HepG2 (cell line): Measurements from ENCODE around the gene VKORC1. TPM values are rescaled to one million over a fixed set of nuclear protein-coding genes. Genes with fewer than 3 reads are reported as not detected.

Experiments
- AGO2 ChIP-seq: fragments of 200-400 bp; formaldehyde crosslinking; optimal IDR thresholded peaks from 2 replicates; pipeline ENCODE3; 2017; ENCODE audit warnings: mild to moderate bottlenecking, low read depth, low read length, moderate library complexity
- CREB1 ChIP-seq, 2 experiments: fragments of 450-650 bp in 1 of 2; IDR thresholded peaks; 2 replicates each; pipeline ENCODE4 v1.6.1; 2016 to 2017; ENCODE audit warnings: control low read depth in 1 of 2, mild to moderate bottlenecking in 1 of 2, missing compliant biosample characterization in 1 of 2, missing genetic modification characterization in 1 of 2
- EZH2 ChIP-seq: conservative IDR thresholded peaks from 2 replicates; pipeline ENCODE4 v1.6.1; 2012; ENCODE audit warnings: mild to moderate bottlenecking, low read depth, low read length, moderate library complexity
- GABPA ChIP-seq, 2 experiments: IDR thresholded peaks; 2 replicates each; pipeline ENCODE4 v1.6.1; 2011 to 2016; ENCODE audit warnings: low read depth in 2 of 2, low read length in 1 of 2, missing biosample characterization in 1 of 2, missing genetic modification characterization in 1 of 2
- GATAD2A ChIP-seq: IDR thresholded peaks from 2 replicates; pipeline ENCODE4 v1.6.1; 2016
- HOXA3 ChIP-seq: sonication (generic); formaldehyde crosslinking; IDR thresholded peaks from 2 replicates; pipeline ENCODE4 v1.5.0; 2020; ENCODE audit warnings: missing genetic modification reagents
- IRF1 ChIP-seq: sonication (generic); formaldehyde crosslinking; IDR thresholded peaks from 2 replicates; pipeline ENCODE4 v1.4.0; 2020; ENCODE audit warnings: low read depth, mild to moderate bottlenecking, missing genetic modification reagents
- KMT2A ChIP-seq: sonication (generic); formaldehyde crosslinking; IDR thresholded peaks from 2 replicates; pipeline ENCODE4 v1.4.0; 2020; ENCODE audit warnings: missing genetic modification reagents
- MTA1 ChIP-seq: sonication (generic); formaldehyde crosslinking; IDR thresholded peaks from 2 replicates; pipeline ENCODE4 v1.4.0; 2020; ENCODE audit warnings: missing genetic modification reagents, mild to moderate bottlenecking, borderline replicate concordance
- MXI1 ChIP-seq: IDR thresholded peaks from 3 replicates; pipeline ENCODE4 v1.6.1; 2012; ENCODE audit warnings: low read depth, low read length, inconsistent platforms, borderline replicate concordance
- NAIF1 ChIP-seq: sonication (generic); formaldehyde crosslinking; IDR thresholded peaks from 2 replicates; pipeline ENCODE4 v1.5.0; 2020; ENCODE audit warnings: mild to moderate bottlenecking, missing genetic modification reagents, borderline replicate concordance
- PRDM4 ChIP-seq: sonication (generic); formaldehyde crosslinking; IDR thresholded peaks from 2 replicates; pipeline ENCODE4 v1.9.0; 2021; ENCODE audit warnings: missing genetic modification reagents, borderline replicate concordance
- SRSF4 ChIP-seq: fragments of 200-400 bp; formaldehyde crosslinking; IDR thresholded peaks from one replicate; pipeline ENCODE4 v1.6.1; 2018; ENCODE audit warnings: mild to moderate bottlenecking, low read depth, low read length, moderate library complexity; ENCODE audit not compliant: poor library complexity, severe bottlenecking
- STAG1 ChIP-seq: sonication (generic); formaldehyde crosslinking; IDR thresholded peaks from 2 replicates; pipeline ENCODE4 v1.4.0; 2020; ENCODE audit warnings: missing genetic modification reagents
- TEAD3 ChIP-seq: optimal IDR thresholded peaks from 2 replicates; pipeline ENCODE3; 2016; ENCODE audit warnings: borderline replicate concordance
- TRIM24 ChIP-seq: sonication (generic); formaldehyde crosslinking; IDR thresholded peaks from 2 replicates; pipeline ENCODE4 v1.8.0; 2022; ENCODE audit warnings: mild to moderate bottlenecking, missing genetic modification reagents
- ZBTB49 ChIP-seq: sonication (generic); formaldehyde crosslinking; IDR thresholded peaks from 2 replicates; pipeline ENCODE4 v1.4.0; 2020; ENCODE audit warnings: missing genetic modification reagents, borderline replicate concordance
- ZEB1 ChIP-seq: IDR thresholded peaks from 2 replicates; pipeline ENCODE4 v1.6.1; 2012; ENCODE audit warnings: mild to moderate bottlenecking, low read depth, inconsistent platforms; ENCODE audit not compliant: insufficient replicate concordance
- ZNF33B ChIP-seq: sonication (generic); formaldehyde crosslinking; IDR thresholded peaks from 2 replicates; pipeline ENCODE4 v1.5.1; 2020; ENCODE audit warnings: mild to moderate bottlenecking, missing genetic modification reagents
- ZNF44 ChIP-seq: sonication (generic); formaldehyde crosslinking; IDR thresholded peaks from 2 replicates; pipeline ENCODE4 v1.5.1; 2020; ENCODE audit warnings: mild to moderate bottlenecking, missing genetic modification reagents
- ZNF512 ChIP-seq: sonication (generic); formaldehyde crosslinking; IDR thresholded peaks from 2 replicates; pipeline ENCODE4 v1.4.0; 2020; ENCODE audit warnings: mild to moderate bottlenecking, missing genetic modification reagents
- ZNF740 ChIP-seq: sonication (generic); formaldehyde crosslinking; IDR thresholded peaks from 2 replicates; pipeline ENCODE4 v1.4.0; 2020; ENCODE audit warnings: missing genetic modification reagents
- polyA plus RNA-seq, 8 experiments: library from polyadenylated mRNA; depleted of rRNA in 3 of 8; stranded (reverse) in 7 of 8; unstranded in 1 of 8; fragments of >200 nt; fragmentation: Illumina TruSeq in 4 of 8; extraction: Trizol in 4 of 8; gene quantifications; 2 replicates each; pipeline versions ENCODE4 v1.2.1 to v1.2.3, GENCODE V29; 2011 to 2016; ENCODE audit warnings: low read depth in 4 of 8, missing spikeins in 1 of 8, mixed read lengths in 1 of 8; ENCODE audit not compliant: insufficient read depth in 1 of 8
- total RNA-seq, 5 experiments: library from RNA; depleted of rRNA; stranded (reverse); fragments of >200 nt; fragmentation: Illumina TruSeq; extraction: Trizol; gene quantifications; 2 replicates each; pipeline ENCODE4 v1.2.3, GENCODE V29; 2016; ENCODE audit warnings: low read depth in 1 of 5

The VKORC1 gene
- total and polyA plus RNA-seq, 2 of the 13 experiments (the other 11 are each of a cell fraction or from before 2014, with no cell fraction given), result 141 to 615 TPM

- peak; percentile 59 for TF ChIP-seq GABPA (IDR thresholded peaks at IDR 0.05; ENCODE audit: low read depth, low read length)
- peak; percentile 87 for TF ChIP-seq GABPA (CRISPR knock-in tag; IDR thresholded peaks at IDR 0.05; ENCODE audit: low read depth)
- TF ChIP-seq ZNF44 (CRISPR knock-in tag), result no peak
- TF ChIP-seq EZH2, result no peak
- TF ChIP-seq ZEB1, result no peak
- TF ChIP-seq STAG1, result peak; percentile 2
- peak; percentile 57; the same call in 1 of the 2 replicates for TF ChIP-seq CREB1 (IDR thresholded peaks at IDR 0.05)
- peak; percentile 74 for TF ChIP-seq CREB1 (CRISPR knock-in tag; IDR thresholded peaks at IDR 0.05)
- peak; percentile 69; the same call in 1 of the 2 replicates for TF ChIP-seq ZBTB49
- no peak for TF ChIP-seq SRSF4
- TF ChIP-seq MXI1, result peak; percentile 85; the same call in 1 of the 3 replicates
- peak; percentile 98 for TF ChIP-seq NAIF1 (CRISPR knock-in tag)
- peak; percentile 82 for TF ChIP-seq GATAD2A (CRISPR knock-in tag)
- TF ChIP-seq PRDM4 (CRISPR knock-in tag), result no peak
- peak; percentile 67 for TF ChIP-seq AGO2
- 0 out of 2 replicates have a peak, but pooled peaks have one; percentile 59 for TF ChIP-seq IRF1 (CRISPR knock-in tag)
- peak; percentile 89 for TF ChIP-seq TEAD3 (CRISPR knock-in tag)
- 0 out of 2 replicates have a peak, but pooled peaks have one; percentile 4 for TF ChIP-seq ZNF740
- TF ChIP-seq TRIM24 (CRISPR knock-in tag), result no peak
- TF ChIP-seq KMT2A (CRISPR knock-in tag), result peak; percentile 79
- no peak for TF ChIP-seq ZNF512 (CRISPR knock-in tag)
- peak; percentile 56; the same call in 1 of the 2 replicates for TF ChIP-seq ZNF33B (CRISPR knock-in tag)
- TF ChIP-seq HOXA3 (CRISPR knock-in tag), result peak; percentile 96
- TF ChIP-seq MTA1, result peak; percentile 50; the same call in 1 of the 2 replicates
Observed at GRCh38 chr16:31094424-31095120, at the start of gene VKORC1 (continued).
